ENCODE data around the gene AS3MT. TPM values are rescaled to one million over a fixed set of nuclear protein-coding genes. Genes with fewer than 3 reads are reported as not detected.

The AS3MT gene
- polyA plus RNA-seq, 1 of the 3 experiments (the other 2 are of a cell fraction) = 9.0 TPM

DNA sequence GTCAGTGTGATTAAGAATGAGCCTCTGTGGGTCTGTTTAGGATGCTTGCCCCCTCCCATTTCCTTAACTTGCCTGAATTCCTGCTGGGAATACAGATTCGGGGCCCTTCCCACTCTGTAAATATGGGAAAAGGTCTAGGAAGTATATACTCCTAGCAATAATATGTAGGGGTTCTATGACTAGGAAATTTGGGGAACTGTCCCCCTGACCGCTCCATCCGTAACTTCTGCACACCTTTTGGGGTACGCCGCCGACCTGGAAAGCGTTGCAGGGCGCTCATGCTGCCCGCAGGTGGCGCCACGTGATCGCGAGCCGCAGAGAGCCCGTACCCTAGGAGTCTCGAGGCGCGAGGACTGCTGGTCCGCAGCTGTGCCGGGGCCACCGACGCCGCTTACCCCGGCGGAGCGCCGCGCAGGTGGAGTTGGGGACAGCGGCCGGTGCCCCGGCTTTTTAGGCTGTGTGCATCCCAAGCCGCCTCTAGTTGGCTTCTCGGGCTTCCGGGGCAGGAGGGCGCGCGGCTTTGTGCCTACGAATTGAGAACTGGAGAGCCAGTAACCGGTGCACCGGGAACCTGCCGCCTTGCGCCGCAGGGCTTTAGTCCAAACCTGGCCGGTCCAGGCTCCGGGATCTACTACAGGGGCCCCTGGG is 48.2 kb downstream of the AS3MT start:
- H3K9ac ChIP-seq = peak overlapping the region; percentile 56; the same call in 1 of the 2 replicates

DNA sequence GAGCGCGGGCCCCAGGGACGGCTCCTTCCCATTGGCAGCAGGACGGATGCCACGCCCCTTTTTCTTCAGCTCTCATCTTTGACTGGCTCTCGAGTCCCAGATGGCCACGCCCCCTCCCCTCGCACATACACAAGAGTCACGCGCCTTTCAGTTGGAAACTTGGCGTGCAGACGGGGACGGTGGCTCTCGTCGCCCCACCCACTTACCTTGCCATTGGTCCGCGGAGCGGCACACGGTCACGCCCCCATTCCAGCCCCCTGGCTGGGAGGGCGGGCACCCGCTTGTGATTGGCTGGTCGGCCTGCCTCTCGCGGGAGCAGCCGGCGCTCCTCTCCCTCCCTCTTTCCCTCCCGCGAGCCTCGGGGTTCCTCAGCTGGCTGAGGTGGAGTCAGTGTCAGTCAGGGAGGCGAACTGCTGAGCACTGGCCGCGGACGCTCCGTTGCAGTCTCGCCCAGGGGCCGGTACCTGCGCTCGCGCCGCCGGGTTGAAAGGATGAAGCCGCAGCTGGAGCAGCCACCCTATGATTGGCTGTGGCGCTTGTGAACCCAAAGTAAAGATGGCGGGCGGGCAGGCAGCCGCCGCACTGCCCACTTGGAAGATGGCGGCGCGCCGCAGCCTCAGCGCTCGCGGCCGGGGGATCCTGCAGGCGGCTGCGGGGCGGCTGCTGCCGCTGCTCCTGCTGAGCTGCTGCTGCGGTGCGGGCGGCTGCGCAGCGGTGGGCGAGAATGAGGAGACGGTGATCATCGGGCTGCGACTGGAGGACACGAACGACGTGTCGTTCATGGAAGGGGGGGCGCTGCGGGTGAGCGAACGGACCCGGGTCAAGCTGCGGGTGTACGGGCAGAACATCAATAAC is 48.9 kb downstream of the AS3MT start, which contains the start of gene CNNM2:
Gene CNNM2, plus strand, starts transcription at position 333 of the 855 bp plus-strand sequence. Its CDS starts 187 bp downstream, at position 520.
- POLR2A ChIA-PET = interaction anchor here (1.0 to 1.7 kb wide), 3 partner anchors 136 to 274 kb away, joined by 3 to 6 read pairs (median 4); no protein-coding TSS in a partner anchor
- Histone ChIP-seq H3K4me2 (peak within 1 kb of the TSS; percentile 100), H3K9me2 (no peaks in the 10 kb centered on the region), H3K36me3 (replicated peaks in 1 of 2; ENCODE audit: control insufficient read depth in 1 of 2, insufficient read depth in 2 of 2, low read length in 1 of 2) (no peaks in the 10 kb centered on the region), H2AFZ (ENCODE audit: low read depth) (peak within 1 kb of the TSS; percentile 95), H3K9ac (peak within 1 kb of the TSS; percentile 75), H3K27ac (ENCODE audit: low read depth in 2 of 2, low read length in 1 of 2) (peak within 1 kb of the TSS; percentile 76 to 89), H3K4me3 (ENCODE audit: low read depth in 2 of 2, low read length in 1 of 2) (peak within 1 kb of the TSS; percentile 97 to 99), H4K20me1 (ENCODE audit: insufficient read depth) (no peaks in the 10 kb centered on the region), H3K27me3 (ENCODE audit: insufficient read depth) (no peaks in the 10 kb centered on the region), H3F3A (replicated peaks; ENCODE audit: insufficient read depth) (peaks cover 4% of the 10 kb centered on the region), H3K4me1 (ENCODE audit: control insufficient read depth in 1 of 2, insufficient read depth in 2 of 2, low read depth in 1 of 2, low read length in 1 of 2) (peaks cover 13 to 28% of the 10 kb centered on the region in 2 experiments; a peak in 3 of 4 replicates), H3K9me3 (peaks cover 3% of the 10 kb centered on the region; the same call in 1 of the 2 replicates), H3K79me2 (ENCODE audit: insufficient read depth) (no peaks in the 10 kb centered on the region)
- CTCF ChIA-PET = interaction anchor here (0.6 to 8.6 kb wide), 59 partner anchors 9 to 430 kb away, joined by 3 to 264 read pairs (median 4); partner anchors contain the start of gene RPEL1
- WGBS (ENCODE audit: low lambda C conversion rate) = under 1% methylated on average over 24 of the region's 80 CpGs
- DNase-seq = peak; percentile 98
- TF ChIP-seq RFX5 (IDR thresholded peaks at IDR 0.05; ENCODE audit: low read length) (no peak), CHD2 (IDR thresholded peaks at IDR 0.05; ENCODE audit: low read length, partially characterized antibody) (peak; percentile 98), FOXM1 (IDR thresholded peaks at IDR 0.05; ENCODE audit: low read depth) (no peak), EP300 (IDR thresholded peaks at IDR 0.05; ENCODE audit: borderline replicate concordance in 1 of 2, low read depth in 1 of 2, low read length in 1 of 2) (no peak; a peak in 1 of 4 replicates), TAF1 (IDR thresholded peaks at IDR 0.05; ENCODE audit: borderline replicate concordance, low read depth, low read length) (peak; percentile 99), SMC3 (IDR thresholded peaks at IDR 0.05; ENCODE audit: low read depth, low read length) (no peak), GABPA (IDR thresholded peaks at IDR 0.05; ENCODE audit: low read depth) (no peak), RAD21 (IDR thresholded peaks at IDR 0.05; ENCODE audit: low read length) (no peak), FOXJ3 (CRISPR knock-in tag; IDR thresholded peaks at IDR 0.05) (no peak), NFIC (IDR thresholded peaks at IDR 0.05; ENCODE audit: borderline replicate concordance) (no peak), JUND (IDR thresholded peaks at IDR 0.05) (no peak)
- TF ChIP-seq, protein P1, sequence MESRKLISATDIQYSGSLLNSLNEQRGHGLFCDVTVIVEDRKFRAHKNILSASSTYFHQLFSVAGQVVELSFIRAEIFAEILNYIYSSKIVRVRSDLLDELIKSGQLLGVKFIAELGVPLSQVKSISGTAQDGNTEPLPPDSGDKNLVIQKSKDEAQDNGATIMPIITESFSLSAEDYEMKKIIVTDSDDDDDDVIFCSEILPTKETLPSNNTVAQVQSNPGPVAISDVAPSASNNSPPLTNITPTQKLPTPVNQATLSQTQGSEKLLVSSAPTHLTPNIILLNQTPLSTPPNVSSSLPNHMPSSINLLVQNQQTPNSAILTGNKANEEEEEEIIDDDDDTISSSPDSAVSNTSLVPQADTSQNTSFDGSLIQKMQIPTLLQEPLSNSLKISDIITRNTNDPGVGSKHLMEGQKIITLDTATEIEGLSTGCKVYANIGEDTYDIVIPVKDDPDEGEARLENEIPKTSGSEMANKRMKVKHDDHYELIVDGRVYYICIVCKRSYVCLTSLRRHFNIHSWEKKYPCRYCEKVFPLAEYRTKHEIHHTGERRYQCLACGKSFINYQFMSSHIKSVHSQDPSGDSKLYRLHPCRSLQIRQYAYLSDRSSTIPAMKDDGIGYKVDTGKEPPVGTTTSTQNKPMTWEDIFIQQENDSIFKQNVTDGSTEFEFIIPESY (IDR thresholded peaks at IDR 0.05; ENCODE audit: borderline replicate concordance, low read depth) = peak; percentile 88
- TF ChIP-seq, protein P2, sequence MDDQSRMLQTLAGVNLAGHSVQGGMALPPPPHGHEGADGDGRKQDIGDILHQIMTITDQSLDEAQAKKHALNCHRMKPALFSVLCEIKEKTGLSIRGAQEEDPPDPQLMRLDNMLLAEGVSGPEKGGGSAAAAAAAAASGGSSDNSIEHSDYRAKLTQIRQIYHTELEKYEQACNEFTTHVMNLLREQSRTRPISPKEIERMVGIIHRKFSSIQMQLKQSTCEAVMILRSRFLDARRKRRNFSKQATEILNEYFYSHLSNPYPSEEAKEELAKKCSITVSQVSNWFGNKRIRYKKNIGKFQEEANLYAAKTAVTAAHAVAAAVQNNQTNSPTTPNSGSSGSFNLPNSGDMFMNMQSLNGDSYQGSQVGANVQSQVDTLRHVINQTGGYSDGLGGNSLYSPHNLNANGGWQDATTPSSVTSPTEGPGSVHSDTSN (IDR thresholded peaks at IDR 0.05) = peak; percentile 99

More for the DNA sequence above, 48.2 kb downstream of the AS3MT start:
- H3K4me3 ChIP-seq (ENCODE audit: low read depth in 2 of 2, low read length in 1 of 2) = peak overlapping the region; percentile 97 to 99
- no peaks in the 10 kb centered on the region for H3K27me3 ChIP-seq (ENCODE audit: insufficient read depth)
- peak overlapping the region; percentile 61 to 67; a peak in 3 of 4 replicates for H3K27ac ChIP-seq (ENCODE audit: low read depth in 2 of 2, low read length in 1 of 2)
- peaks cover 4% of the 10 kb centered on the region for H3F3A ChIP-seq (replicated peaks; ENCODE audit: insufficient read depth)
- H3K9me2 ChIP-seq = no peaks in the 10 kb centered on the region
- DNase-seq = peak; percentile 78
- H4K20me1 ChIP-seq (ENCODE audit: insufficient read depth) = no peaks in the 10 kb centered on the region
- peaks cover 13 to 28% of the 10 kb centered on the region in 2 experiments; a peak in 3 of 4 replicates for H3K4me1 ChIP-seq (ENCODE audit: control insufficient read depth in 1 of 2, insufficient read depth in 2 of 2, low read depth in 1 of 2, low read length in 1 of 2)
- ChIA-PET POLR2A (interaction anchor here (1.0 to 1.7 kb wide), 3 partner anchors 137 to 275 kb away, joined by 3 to 6 read pairs (median 4); no protein-coding TSS in a partner anchor), CTCF (interaction anchor here (0.6 to 8.6 kb wide), 67 partner anchors 8 to 431 kb away, joined by 3 to 264 read pairs (median 4); partner anchors contain the start of genes CYP17A1 and RPEL1)
- WGBS (ENCODE audit: low lambda C conversion rate) = 0% methylated on average over 16 of the region's 45 CpGs
- peak overlapping the region; percentile 100 for H3K4me2 ChIP-seq
- TF ChIP-seq SIN3A (IDR thresholded peaks at IDR 0.05; ENCODE audit: borderline replicate concordance, low read depth, low read length) (no peak; the same call in 1 of the 2 replicates), RAD21 (IDR thresholded peaks at IDR 0.05; ENCODE audit: low read length) (peak; percentile 96), SMC3 (IDR thresholded peaks at IDR 0.05; ENCODE audit: low read depth, low read length) (peak; percentile 97), NRF1 (IDR thresholded peaks at IDR 0.05; ENCODE audit: low read depth, low read length) (peak; percentile 23; the same call in 1 of the 2 replicates), ELF1 (IDR thresholded peaks at IDR 0.05) (no peak), MEF2A (IDR thresholded peaks at IDR 0.05; ENCODE audit: borderline replicate concordance, low read depth) (no peak)
- TF ChIP-seq, protein P3, sequence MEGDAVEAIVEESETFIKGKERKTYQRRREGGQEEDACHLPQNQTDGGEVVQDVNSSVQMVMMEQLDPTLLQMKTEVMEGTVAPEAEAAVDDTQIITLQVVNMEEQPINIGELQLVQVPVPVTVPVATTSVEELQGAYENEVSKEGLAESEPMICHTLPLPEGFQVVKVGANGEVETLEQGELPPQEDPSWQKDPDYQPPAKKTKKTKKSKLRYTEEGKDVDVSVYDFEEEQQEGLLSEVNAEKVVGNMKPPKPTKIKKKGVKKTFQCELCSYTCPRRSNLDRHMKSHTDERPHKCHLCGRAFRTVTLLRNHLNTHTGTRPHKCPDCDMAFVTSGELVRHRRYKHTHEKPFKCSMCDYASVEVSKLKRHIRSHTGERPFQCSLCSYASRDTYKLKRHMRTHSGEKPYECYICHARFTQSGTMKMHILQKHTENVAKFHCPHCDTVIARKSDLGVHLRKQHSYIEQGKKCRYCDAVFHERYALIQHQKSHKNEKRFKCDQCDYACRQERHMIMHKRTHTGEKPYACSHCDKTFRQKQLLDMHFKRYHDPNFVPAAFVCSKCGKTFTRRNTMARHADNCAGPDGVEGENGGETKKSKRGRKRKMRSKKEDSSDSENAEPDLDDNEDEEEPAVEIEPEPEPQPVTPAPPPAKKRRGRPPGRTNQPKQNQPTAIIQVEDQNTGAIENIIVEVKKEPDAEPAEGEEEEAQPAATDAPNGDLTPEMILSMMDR (IDR thresholded peaks at IDR 0.05) = peak; percentile 99
- H3K79me2 ChIP-seq (ENCODE audit: insufficient read depth) = no peaks in the 10 kb centered on the region
- H2AFZ ChIP-seq (ENCODE audit: low read depth) = peak overlapping the region; percentile 95
- H3K9me3 ChIP-seq = peaks cover 3% of the 10 kb centered on the region; the same call in 1 of the 2 replicates
- H3K36me3 ChIP-seq (replicated peaks in 1 of 2; ENCODE audit: control insufficient read depth in 1 of 2, insufficient read depth in 2 of 2, low read length in 1 of 2) = no peaks in the 10 kb centered on the region

Measured in SK-N-SH (cell line).